ENCODE measurements around the gene TANGO2. TPM values are rescaled to one million over a fixed set of nuclear protein-coding genes. Genes with fewer than 3 reads are reported as not detected.

Gene TANGO2
- total and polyA plus RNA-seq, 10 of the 15 experiments (the other 5 are each of a cell fraction or from before 2014, with no cell fraction given): 4.0 to 24.8 (median 20.9) TPM

DNA sequence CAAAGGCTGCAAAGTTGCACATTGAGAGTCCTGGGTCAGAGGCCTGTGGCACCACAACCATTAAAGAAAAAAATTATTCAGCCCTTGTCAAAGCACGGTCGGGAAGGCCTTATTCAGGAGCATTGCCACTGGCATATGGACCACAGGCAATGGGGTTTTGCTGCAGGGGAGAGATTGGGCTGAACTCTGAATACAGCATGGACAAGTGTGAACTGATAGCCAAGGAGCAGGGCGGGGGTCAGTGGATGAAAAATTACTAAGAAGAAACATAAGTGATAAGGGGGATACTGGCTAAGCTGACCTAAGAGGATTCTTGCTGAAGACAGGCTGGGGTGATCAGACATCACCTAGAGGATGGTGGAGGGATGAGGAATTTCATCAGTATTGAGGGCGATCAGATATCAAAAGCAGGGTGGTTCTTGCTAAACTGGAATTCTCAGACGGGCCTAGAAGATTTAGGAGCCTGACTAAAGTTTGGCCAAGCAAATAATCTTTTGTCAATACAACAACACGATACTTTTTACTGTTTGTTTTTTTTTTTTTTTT is 55.8 kb downstream of the TANGO2 start (continued):
- TF ChIP-seq ZNF592 (IDR thresholded peaks at IDR 0.05): no peak
- TF ChIP-seq POU2F2 (IDR thresholded peaks at IDR 0.05; ENCODE audit: borderline replicate concordance, low read depth, low read length): no peak
- no peak for TF ChIP-seq CBFB (IDR thresholded peaks at IDR 0.05; ENCODE audit: low read depth)
- no peak for TF ChIP-seq ZSCAN29 (IDR thresholded peaks at IDR 0.05)
- TF ChIP-seq ATF3 (IDR thresholded peaks at IDR 0.05; ENCODE audit: borderline replicate concordance, extremely low read depth, low read depth, low read length): no peak
- no peak for TF ChIP-seq USF1 (IDR thresholded peaks at IDR 0.05; ENCODE audit: borderline replicate concordance, extremely low read length, insufficient read depth, low read depth, low read length)
- no peak for TF ChIP-seq SMC3 (IDR thresholded peaks at IDR 0.05; ENCODE audit: borderline replicate concordance, low read length)
- no peak for TF ChIP-seq IRF4 (IDR thresholded peaks at IDR 0.05; ENCODE audit: low read depth, low read length)
- no peak for TF ChIP-seq KAT2A (conservative IDR thresholded peaks at IDR 0.05; ENCODE audit: control insufficient read depth, low read depth, low read length)
